IPS-20b (cell line): ENCODE data around the gene MGP.

Source experiments
- H3K27ac ChIP-seq: one replicate; pipeline ENCODE4 v1.5.1; 2013; ENCODE audit warnings: low read length
- H3K27me3 ChIP-seq: 2 replicates; pipeline ENCODE4 v1.6.1; 2013; ENCODE audit warnings: mild to moderate bottlenecking, low read length, inconsistent platforms; ENCODE audit not compliant: insufficient read depth
- H3K36me3 ChIP-seq: 2 replicates; pipeline ENCODE4 v1.6.1; 2013; ENCODE audit warnings: low read depth, mild to moderate bottlenecking, inconsistent platforms, low read length, moderate library complexity; ENCODE audit not compliant: insufficient read depth
- H3K4me1 ChIP-seq: 2 replicates; pipeline ENCODE4 v1.6.1; 2013; ENCODE audit warnings: mild to moderate bottlenecking, control low read depth, inconsistent platforms, low read length, moderate library complexity; ENCODE audit not compliant: insufficient read depth
- H3K4me3 ChIP-seq: 2 replicates; pipeline ENCODE4 v1.5.1; 2013; ENCODE audit warnings: mild to moderate bottlenecking, low read length, inconsistent platforms
- H3K9ac ChIP-seq: 2 replicates; pipeline ENCODE4 v1.6.1; 2013; ENCODE audit warnings: low read depth, mild to moderate bottlenecking, inconsistent platforms, low read length, moderate library complexity
- H3K9me3 ChIP-seq: 2 replicates; pipeline ENCODE4 v1.6.1; 2013; ENCODE audit warnings: mild to moderate bottlenecking, low read depth, low read length, inconsistent platforms; ENCODE audit not compliant: insufficient read depth

MGP gene

GRCh38 chr12:14919455-14919854 lies 33.8 kb upstream of the MGP start:
- Histone ChIP-seq H3K27ac (no peak overlapping the region), H3K9ac (no peak overlapping the region), H3K27me3 (no peaks in the 10 kb centered on the region), H3K9me3 (no peaks in the 10 kb centered on the region), H3K4me3 (no peak overlapping the region), H3K4me1 (no peaks in the 10 kb centered on the region), H3K36me3 (no peaks in the 10 kb centered on the region)

DNA sequence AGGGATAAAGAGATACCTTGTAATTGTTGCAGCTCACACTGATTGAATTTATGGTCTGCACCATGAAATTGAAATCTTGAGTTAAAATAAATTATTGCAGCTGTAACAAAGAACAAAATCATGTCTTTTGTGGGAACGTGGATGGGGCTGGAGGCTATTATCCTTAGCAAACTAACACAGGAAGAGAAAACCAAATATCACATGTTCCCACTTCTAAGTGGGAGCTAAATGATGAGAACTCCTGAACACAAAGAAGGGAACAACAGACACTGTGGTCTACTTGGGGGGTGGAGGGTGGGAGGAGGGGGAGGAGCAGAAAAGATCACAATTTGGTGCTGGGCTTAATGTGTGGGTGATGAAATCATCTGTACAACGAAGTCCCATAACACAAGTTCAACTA lies 30.1 kb upstream of the MGP start:
- Histone ChIP-seq H3K4me1 (no peaks in the 10 kb centered on the region), H3K27ac (no peak overlapping the region), H3K9me3 (no peaks in the 10 kb centered on the region), H3K9ac (no peak overlapping the region), H3K4me3 (no peak overlapping the region), H3K36me3 (no peaks in the 10 kb centered on the region), H3K27me3 (no peaks in the 10 kb centered on the region)

GRCh38 chr12:14913381-14913781 lies 27.7 kb upstream of the MGP start:
- H3K27me3 ChIP-seq, result no peaks in the 10 kb centered on the region
- no peaks in the 10 kb centered on the region for H3K36me3 ChIP-seq
- no peak overlapping the region for H3K4me3 ChIP-seq
- no peaks in the 10 kb centered on the region for H3K4me1 ChIP-seq
- H3K27ac ChIP-seq, result no peak overlapping the region
- no peak overlapping the region for H3K9ac ChIP-seq
- H3K9me3 ChIP-seq, result no peaks in the 10 kb centered on the region

- H3K9ac ChIP-seq, result no peak overlapping the region
- no peaks in the 10 kb centered on the region for H3K27me3 ChIP-seq
- H3K4me3 ChIP-seq, result no peak overlapping the region
- H3K9me3 ChIP-seq, result no peaks in the 10 kb centered on the region
- H3K27ac ChIP-seq, result no peak overlapping the region
- no peaks in the 10 kb centered on the region for H3K36me3 ChIP-seq
- no peaks in the 10 kb centered on the region for H3K4me1 ChIP-seq
Observed at GRCh38 chr12:14911131-14911530, 25.5 kb upstream of the MGP start.

GRCh38 chr12:14910090-14910915 lies 24.6 kb upstream of the MGP start:
- no peaks in the 10 kb centered on the region for H3K36me3 ChIP-seq
- H3K9ac ChIP-seq, result no peak overlapping the region
- no peak overlapping the region for H3K27ac ChIP-seq
- H3K4me3 ChIP-seq, result no peak overlapping the region
- no peaks in the 10 kb centered on the region for H3K27me3 ChIP-seq
- H3K9me3 ChIP-seq, result no peaks in the 10 kb centered on the region
- no peaks in the 10 kb centered on the region for H3K4me1 ChIP-seq

- Histone ChIP-seq H3K9me3 (no peaks in the 10 kb centered on the region), H3K27me3 (no peaks in the 10 kb centered on the region), H3K36me3 (no peaks in the 10 kb centered on the region), H3K9ac (no peak overlapping the region), H3K27ac (no peak overlapping the region), H3K4me1 (no peaks in the 10 kb centered on the region), H3K4me3 (no peak overlapping the region)
Observed at GRCh38 chr12:14907953-14908352, 22.3 kb upstream of the MGP start.

DNA sequence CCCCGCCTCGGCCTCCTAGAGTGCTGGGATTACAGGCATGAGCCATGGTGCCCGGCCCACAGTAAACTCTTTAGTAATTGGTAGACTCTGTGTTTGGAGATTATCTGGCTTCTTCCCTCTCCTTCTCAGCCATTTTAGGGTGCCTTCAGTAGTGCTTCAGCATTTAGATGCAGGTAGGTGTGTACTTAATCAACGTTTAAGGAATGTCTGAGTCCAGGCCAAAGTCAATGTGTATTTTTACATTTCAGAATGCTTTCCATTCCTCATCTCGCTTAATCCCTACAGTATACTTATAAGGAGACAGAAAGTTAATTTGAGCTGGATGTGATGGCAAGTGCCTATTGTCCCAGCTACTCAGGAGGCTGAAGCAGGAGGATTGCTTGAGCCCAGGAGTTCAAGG lies 20.5 kb upstream of the MGP start:
- H3K27ac ChIP-seq, result no peak overlapping the region
- no peak overlapping the region for H3K9ac ChIP-seq
- no peaks in the 10 kb centered on the region for H3K27me3 ChIP-seq
- no peaks in the 10 kb centered on the region for H3K4me1 ChIP-seq
- H3K9me3 ChIP-seq, result no peaks in the 10 kb centered on the region
- H3K36me3 ChIP-seq, result no peaks in the 10 kb centered on the region
- no peak overlapping the region for H3K4me3 ChIP-seq

GRCh38 chr12:14905269-14906004 lies 19.8 kb upstream of the MGP start:
- Histone ChIP-seq H3K36me3 (no peaks in the 10 kb centered on the region), H3K9ac (no peak overlapping the region), H3K27me3 (no peaks in the 10 kb centered on the region), H3K9me3 (no peaks in the 10 kb centered on the region), H3K4me1 (no peaks in the 10 kb centered on the region), H3K4me3 (no peak overlapping the region), H3K27ac (no peak overlapping the region)

DNA sequence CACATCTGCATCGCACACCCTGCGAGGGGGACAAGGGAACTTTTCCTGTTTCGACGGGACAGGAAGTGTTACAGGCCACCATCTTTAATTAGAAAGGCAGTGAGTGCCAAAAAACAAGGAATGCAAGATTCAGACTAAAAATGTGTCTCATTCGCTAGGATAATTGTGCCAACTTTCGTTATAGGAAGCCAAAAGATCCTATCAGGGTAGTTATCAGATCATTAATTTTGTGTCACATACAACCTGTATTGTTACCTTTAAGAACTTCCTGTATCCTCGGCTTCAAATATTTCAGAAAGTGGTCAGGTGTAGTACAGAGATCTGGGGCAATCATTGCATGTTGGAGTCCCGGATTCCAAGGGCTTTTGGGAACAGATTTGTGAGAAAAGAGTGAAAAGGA lies 19.2 kb upstream of the MGP start:
- Histone ChIP-seq H3K36me3 (no peaks in the 10 kb centered on the region), H3K4me1 (no peaks in the 10 kb centered on the region), H3K9ac (no peak overlapping the region), H3K27me3 (no peaks in the 10 kb centered on the region), H3K9me3 (no peaks in the 10 kb centered on the region), H3K27ac (no peak overlapping the region), H3K4me3 (no peak overlapping the region)

DNA sequence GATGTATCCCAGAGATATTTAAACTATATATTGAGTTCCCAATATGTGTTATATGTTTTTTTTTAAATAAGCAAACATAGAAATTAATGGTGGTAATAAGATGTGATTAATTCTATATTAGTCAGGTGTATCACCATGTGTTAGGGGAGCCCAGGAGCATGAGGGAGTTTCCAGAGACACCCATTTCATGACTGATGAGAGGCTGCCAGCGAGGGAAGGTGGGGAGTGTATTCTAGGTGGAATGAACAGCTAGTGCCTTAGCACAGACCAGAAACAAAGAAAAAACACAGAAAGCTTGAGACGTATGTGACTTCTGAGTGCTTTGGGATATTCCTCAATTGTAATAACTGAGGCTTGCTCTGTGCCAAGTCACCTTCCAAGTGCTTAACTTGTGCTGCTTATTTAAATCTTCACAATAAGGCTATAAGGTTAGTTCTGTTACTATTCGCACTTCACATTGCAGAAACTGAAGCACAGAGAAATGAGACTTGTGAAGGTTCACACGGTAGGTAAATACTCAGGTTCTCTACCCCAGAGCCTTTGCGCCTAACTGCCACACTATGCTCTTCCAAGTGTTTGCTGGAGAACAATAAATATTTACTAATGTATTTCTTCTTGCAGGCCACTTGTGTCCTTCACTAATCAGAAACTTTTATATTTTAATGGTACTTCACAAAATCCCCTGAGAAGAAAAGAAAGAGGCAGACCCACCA lies 17.9 kb upstream of the MGP start:
- no peaks in the 10 kb centered on the region for H3K27me3 ChIP-seq
- no peaks in the 10 kb centered on the region for H3K36me3 ChIP-seq
- no peak overlapping the region for H3K27ac ChIP-seq
- no peaks in the 10 kb centered on the region for H3K9me3 ChIP-seq
- no peak overlapping the region for H3K9ac ChIP-seq
- H3K4me3 ChIP-seq, result no peak overlapping the region
- H3K4me1 ChIP-seq, result no peaks in the 10 kb centered on the region

DNA sequence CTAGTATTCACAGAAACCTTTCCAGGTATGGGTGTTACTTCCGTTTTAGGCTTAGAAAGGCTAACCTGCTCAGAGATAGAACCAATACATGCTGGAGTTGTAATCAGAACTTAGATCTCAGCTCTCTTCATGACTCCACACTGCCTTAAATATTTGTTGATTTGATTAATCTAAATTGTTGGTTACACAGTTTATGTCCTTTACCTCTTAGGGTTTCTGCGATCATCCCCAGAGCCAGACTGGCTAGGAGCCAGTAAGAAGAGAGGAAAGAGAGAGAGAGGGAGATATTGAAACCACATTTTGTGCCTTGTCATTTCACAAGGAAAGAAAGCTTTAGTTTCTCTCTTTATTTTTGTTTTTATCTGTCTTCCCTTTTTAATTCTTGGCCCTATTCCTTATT lies 16.8 kb upstream of the MGP start:
- Histone ChIP-seq H3K4me1 (no peaks in the 10 kb centered on the region), H3K27me3 (no peaks in the 10 kb centered on the region), H3K9me3 (no peaks in the 10 kb centered on the region), H3K27ac (no peak overlapping the region), H3K36me3 (no peaks in the 10 kb centered on the region), H3K9ac (no peak overlapping the region), H3K4me3 (no peak overlapping the region)

GRCh38 chr12:14901228-14901562 lies 15.5 kb upstream of the MGP start:
- H3K9ac ChIP-seq, result no peak overlapping the region
- H3K4me3 ChIP-seq, result no peak overlapping the region
- H3K4me1 ChIP-seq, result no peaks in the 10 kb centered on the region
- no peaks in the 10 kb centered on the region for H3K9me3 ChIP-seq
- no peak overlapping the region for H3K27ac ChIP-seq
- no peaks in the 10 kb centered on the region for H3K27me3 ChIP-seq
- H3K36me3 ChIP-seq, result no peaks in the 10 kb centered on the region
